ENCODE results near the gene SNRPD2.

DNA sequence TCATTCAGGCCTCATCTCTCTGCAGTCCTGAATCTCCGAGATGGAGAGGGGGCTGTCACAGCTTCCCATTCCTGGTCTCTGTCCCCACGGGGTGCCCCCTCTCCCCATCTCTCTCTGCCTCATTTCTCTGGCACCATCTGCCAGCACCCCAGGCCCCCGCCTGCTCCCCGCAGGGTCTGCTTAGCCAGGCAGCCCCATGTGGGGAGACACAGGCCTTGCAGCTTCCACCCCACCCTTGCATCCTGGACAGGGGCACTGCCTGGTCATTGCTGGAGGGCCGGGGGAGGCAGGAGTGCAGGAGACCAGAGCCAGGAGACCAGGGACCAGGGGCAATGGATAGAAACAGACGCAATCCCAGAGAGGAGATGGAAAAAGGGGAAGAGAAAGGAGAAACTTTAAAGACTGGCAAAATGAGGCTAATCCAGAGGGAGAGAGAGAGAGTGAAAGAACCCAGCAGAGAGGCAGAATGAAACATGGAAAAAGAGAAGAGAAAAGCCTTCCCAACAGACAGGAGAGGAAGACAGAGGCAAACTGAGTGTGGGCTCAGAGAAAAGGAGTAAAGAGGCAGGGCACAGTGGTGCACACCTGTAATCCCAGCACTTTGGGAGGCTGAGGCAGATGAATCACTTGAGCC is 32.5 kb downstream of the SNRPD2 start:
- TF ChIP-seq POLR2A (IDR thresholded peaks at IDR 0.05; ENCODE audit: low read depth, low read length) (no peak), SPI1 (IDR thresholded peaks at IDR 0.05; ENCODE audit: low read depth, low read length) (no peak)

All from GM12891 (cell line).